Spleen (tissue), 7 donors: ENCODE measurements around the gene GIT1.

Experiments
- POLR2A ChIP-seq, 3 donors: fragments of 450-650 bp; IDR thresholded peaks; one replicate each; pipeline ENCODE4 v1.5.1; 2017; ENCODE audit warnings: antibody characterized with exemption in 3 of 3, mild to moderate bottlenecking in 1 of 3
- TF ChIP-seq, protein P1 (sequence below), 11 experiments: fragments of 200-600 bp in 7 of 11; fragments of 450-650 bp in 4 of 11; sonication (generic) in 4 of 11; IDR thresholded peaks in 8 of 11; conservative IDR thresholded peaks in 3 of 11; 1 replicate in 7 of 11; 2 replicates in 4 of 11; pipeline versions ENCODE4 v1.4.0 to v1.8.0; 2016 to 2021; ENCODE audit warnings: antibody characterized with exemption in 11 of 11, inconsistent platforms in 4 of 11, mild to moderate bottlenecking in 1 of 11
- donor health status: DM: no; HTN: no; CAD: no; lungs with moderate emphysema.
- donor health status: DM: no; HTN: no; CAD: no.
- donor health status: DM: no; HTN: no; CAD: no.

DNA sequence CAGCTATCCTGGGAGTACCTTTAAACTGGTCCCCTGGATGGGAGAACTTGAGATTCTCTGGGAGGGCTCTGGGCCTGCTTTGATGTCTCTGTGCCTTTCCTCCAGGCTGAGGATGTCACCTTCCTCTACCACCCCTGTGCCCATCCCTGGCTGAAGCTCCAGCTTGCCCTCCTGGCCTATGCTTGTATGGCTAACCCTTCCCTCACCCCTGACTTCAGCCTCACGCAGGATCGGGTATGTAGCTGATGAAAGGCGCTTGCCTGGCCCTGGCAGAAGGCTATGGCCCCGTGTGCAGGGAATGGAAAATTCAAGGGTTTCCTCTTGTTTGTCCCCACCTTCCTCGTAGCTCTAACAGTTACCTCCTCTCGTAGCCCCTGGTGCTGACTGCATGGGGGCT lies 18.0 kb downstream of the GIT1 start:
- TF ChIP-seq, protein P1, sequence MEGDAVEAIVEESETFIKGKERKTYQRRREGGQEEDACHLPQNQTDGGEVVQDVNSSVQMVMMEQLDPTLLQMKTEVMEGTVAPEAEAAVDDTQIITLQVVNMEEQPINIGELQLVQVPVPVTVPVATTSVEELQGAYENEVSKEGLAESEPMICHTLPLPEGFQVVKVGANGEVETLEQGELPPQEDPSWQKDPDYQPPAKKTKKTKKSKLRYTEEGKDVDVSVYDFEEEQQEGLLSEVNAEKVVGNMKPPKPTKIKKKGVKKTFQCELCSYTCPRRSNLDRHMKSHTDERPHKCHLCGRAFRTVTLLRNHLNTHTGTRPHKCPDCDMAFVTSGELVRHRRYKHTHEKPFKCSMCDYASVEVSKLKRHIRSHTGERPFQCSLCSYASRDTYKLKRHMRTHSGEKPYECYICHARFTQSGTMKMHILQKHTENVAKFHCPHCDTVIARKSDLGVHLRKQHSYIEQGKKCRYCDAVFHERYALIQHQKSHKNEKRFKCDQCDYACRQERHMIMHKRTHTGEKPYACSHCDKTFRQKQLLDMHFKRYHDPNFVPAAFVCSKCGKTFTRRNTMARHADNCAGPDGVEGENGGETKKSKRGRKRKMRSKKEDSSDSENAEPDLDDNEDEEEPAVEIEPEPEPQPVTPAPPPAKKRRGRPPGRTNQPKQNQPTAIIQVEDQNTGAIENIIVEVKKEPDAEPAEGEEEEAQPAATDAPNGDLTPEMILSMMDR (IDR thresholded peaks at IDR 0.05 in 8 of 11, conservative IDR thresholded peaks at IDR 0.05 in 3 of 11): no peak
- TF ChIP-seq POLR2A (IDR thresholded peaks at IDR 0.05): no peak
